Small intestine (tissue), 7 donors: ENCODE measurements around the gene DNAJB8. TPM values are rescaled to one million over a fixed set of nuclear protein-coding genes. Genes with fewer than 3 reads are reported as not detected.

Experiments used
- DNase-seq, 2 donors: peaks; one replicate each; pipeline versions ENCODE4 v3.0.0 to v3.0.0-alpha.2; 2013
- FAIRE-seq: peaks from 2 replicates; lab custom pipeline; 2012; peaks lifted over from hg19 to GRCh38; lab: Jason Lieb, UNC
- H3K27ac ChIP-seq, 3 donors: one replicate each; pipeline ENCODE4 v1.5.1; 2013; ENCODE audit warnings: low read length in 2 of 3, mild to moderate bottlenecking in 2 of 3, control low read depth in 1 of 3, inconsistent platforms in 1 of 3, low read depth in 1 of 3, moderate library complexity in 1 of 3
- H3K27me3 ChIP-seq, 3 donors: one replicate each; pipeline ENCODE4 v1.6.1; 2013; ENCODE audit warnings: low read length in 3 of 3, inconsistent platforms in 1 of 3; ENCODE audit not compliant: control insufficient read depth in 3 of 3, insufficient read depth in 3 of 3
- H3K36me3 ChIP-seq, 3 donors: one replicate each; pipeline ENCODE4 v1.6.1; 2013; ENCODE audit warnings: low read length in 3 of 3, inconsistent platforms in 1 of 3, low read depth in 1 of 3, mild to moderate bottlenecking in 1 of 3, moderate library complexity in 1 of 3; ENCODE audit not compliant: control insufficient read depth in 3 of 3, insufficient read depth in 2 of 3
- H3K4me1 ChIP-seq, 3 donors: one replicate each; pipeline ENCODE4 v1.6.1; 2013; ENCODE audit warnings: low read length in 2 of 3, inconsistent platforms in 1 of 3, low read depth in 1 of 3, mild to moderate bottlenecking in 1 of 3, moderate library complexity in 1 of 3; ENCODE audit not compliant: control insufficient read depth in 3 of 3, insufficient read depth in 2 of 3
- H3K4me3 ChIP-seq, 3 donors: one replicate each; pipeline ENCODE4 v1.5.1; 2013; ENCODE audit warnings: low read length in 3 of 3, control low read depth in 1 of 3, inconsistent platforms in 1 of 3, low read depth in 1 of 3, mild to moderate bottlenecking in 1 of 3, moderate library complexity in 1 of 3
- H3K9me3 ChIP-seq, 2 donors: one replicate each; pipeline ENCODE4 v1.6.1; 2013; ENCODE audit warnings: low read depth in 1 of 2, low read length in 1 of 2; ENCODE audit not compliant: control insufficient read depth in 2 of 2, insufficient read depth in 1 of 2
- whole genome bisulfite sequencing, 3 donors: extraction: QIAGEN DNeasy Blood & Tissue Kit; methylation state at CpG; one replicate each; pipeline ENCODE4 v1.1.7; 2013; 5-methylcytosine and 5-hydroxymethylcytosine counted together
- polyA plus RNA-seq, 4 donors: library from polyadenylated mRNA; stranded (reverse) in 3 of 4; unstranded in 1 of 4; fragments of 200-250 nt in 3 of 4; fragments of 120-200 nt in 1 of 4; gene quantifications; one replicate each; pipeline versions ENCODE4 v1.2.1 to v1.2.3, GENCODE V29; 2013
- donor health status: healthy with polysubstance abuse.
- donor health status: control.
- donor health status: control.
- donor health status: Bipolar disorder and iron deficiency.
- donor health status: healthy.

The DNAJB8 gene
- polyA plus RNA-seq, 4 donors: not detected

- Histone ChIP-seq H3K4me1 (peaks cover 0 to 11% (median 0%) of the 10 kb centered on the region in 3 donors), H3K4me3 (peak overlapping the region; percentile 9 to 50 (median 40)), H3K9me3 (no peaks in the 10 kb centered on the region), H3K27ac (no peak overlapping the region), H3K36me3 (no peaks in the 10 kb centered on the region), H3K27me3 (peaks cover 15 to 77% (median 44%) of the 10 kb centered on the region in 3 donors)
- DNase-seq: peak; percentile 47 to 86
- no peak for FAIRE-seq
- whole genome bisulfite sequencing, 3 donors: 4 to 6% (median 4%) methylated on average over 74 to 77 of the region's 77 CpGs
Measured at GRCh38 chr3:128497305-128498126, 30.8 kb upstream of the DNAJB8 start.

DNA sequence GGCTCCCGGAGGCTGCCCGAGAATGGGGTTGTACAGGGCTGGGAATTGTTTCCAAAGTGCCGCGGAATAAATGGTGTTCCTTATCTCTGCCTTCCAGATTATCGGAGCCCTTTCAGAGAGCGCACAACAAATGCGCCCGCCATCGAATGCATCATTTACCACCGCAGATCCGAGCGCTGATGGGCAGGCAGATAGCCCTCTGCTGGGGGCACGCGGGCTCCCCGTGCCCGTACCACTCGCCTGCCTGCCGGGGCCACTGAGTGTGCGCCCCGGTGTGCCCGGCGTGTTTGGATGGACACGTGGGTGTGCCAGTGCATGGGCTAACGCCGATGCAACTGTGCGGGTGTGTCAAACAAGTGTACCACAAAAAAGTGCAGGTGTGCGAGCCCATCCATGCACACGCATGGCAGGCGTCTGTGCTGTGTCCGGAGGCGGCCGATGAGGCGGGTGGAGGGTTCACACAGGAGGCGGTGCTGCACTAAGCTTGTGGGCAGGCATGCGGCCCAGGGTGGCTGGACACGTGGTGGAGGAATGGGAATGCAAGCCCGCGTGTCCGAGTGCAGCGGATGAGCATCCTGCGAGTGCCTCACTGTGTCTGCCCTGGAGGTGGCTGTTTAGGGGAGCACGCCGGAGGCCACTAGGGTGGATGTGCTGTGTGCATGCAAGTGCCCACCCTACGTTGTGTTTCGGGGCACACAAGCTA, 30.1 kb upstream of the DNAJB8 start:
- H3K27ac ChIP-seq: no peak overlapping the region
- peaks cover 0 to 11% (median 0%) of the 10 kb centered on the region in 3 donors for H3K4me1 ChIP-seq
- WGBS, 3 donors: 15 to 33% (median 25%) methylated on average over 45 of the region's 45 CpGs
- no peaks in the 10 kb centered on the region for H3K36me3 ChIP-seq
- no peak overlapping the region for H3K4me3 ChIP-seq
- DNase-seq (peak in 1 of 2 donors; percentile 32), FAIRE-seq (no peak)
- H3K27me3 ChIP-seq: peaks cover 15 to 84% (median 51%) of the 10 kb centered on the region in 3 donors
- no peaks in the 10 kb centered on the region for H3K9me3 ChIP-seq

DNA sequence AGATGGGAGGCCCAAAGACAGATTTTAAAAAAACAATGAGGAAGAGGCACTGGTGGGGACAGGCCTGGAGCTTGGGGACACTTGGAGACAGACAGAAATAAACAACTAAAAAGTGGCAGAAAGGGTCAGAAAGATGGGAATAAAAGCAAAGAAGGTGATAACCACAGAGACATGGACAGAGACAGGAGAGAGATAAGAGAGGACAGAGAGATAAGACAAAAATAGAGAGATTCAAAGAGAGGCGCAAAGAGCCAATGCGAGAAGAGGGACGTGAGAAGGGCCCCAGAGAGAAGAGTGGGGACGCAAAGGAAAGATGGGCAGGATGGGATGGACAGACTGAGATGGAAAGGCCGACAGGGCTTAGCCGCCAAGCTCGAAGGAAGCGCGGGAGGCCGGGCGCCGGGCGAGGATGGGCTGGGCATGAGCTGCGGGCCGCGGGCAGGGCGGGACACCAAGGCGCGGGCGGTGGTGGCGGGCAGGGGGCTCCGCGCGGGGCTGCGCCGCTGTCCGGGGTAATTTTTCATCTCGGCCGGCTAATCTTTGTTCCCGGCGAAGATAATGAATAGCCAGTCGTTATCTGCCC, 29.4 kb upstream of the DNAJB8 start:
- no peak overlapping the region for H3K4me3 ChIP-seq
- DNase-seq: no peak
- H3K27ac ChIP-seq: no peak overlapping the region
- 15 to 55% (median 49%) methylated on average over 32 of the region's 32 CpGs for WGBS, 3 donors
- H3K4me1 ChIP-seq: peaks cover 0 to 11% (median 0%) of the 10 kb centered on the region in 3 donors
- no peak for FAIRE-seq
- H3K9me3 ChIP-seq: no peaks in the 10 kb centered on the region
- H3K27me3 ChIP-seq: peaks cover 15 to 88% (median 58%) of the 10 kb centered on the region in 3 donors
- H3K36me3 ChIP-seq: no peaks in the 10 kb centered on the region

- H3K4me1 ChIP-seq: peaks cover 0 to 11% (median under 1%) of the 10 kb centered on the region in 3 donors
- H3K4me3 ChIP-seq: no peak overlapping the region
- 37 to 81% (median 70%) methylated on average over 9 of the region's 9 CpGs for WGBS, 3 donors
- no peaks in the 10 kb centered on the region for H3K9me3 ChIP-seq
- H3K27me3 ChIP-seq: peaks cover 15 to 94% (median 59%) of the 10 kb centered on the region in 3 donors
- no peaks in the 10 kb centered on the region for H3K36me3 ChIP-seq
- no peak overlapping the region for H3K27ac ChIP-seq
- DNase-seq (no peak), FAIRE-seq (no peak)
Measured at GRCh38 chr3:128495435-128495970, 28.8 kb upstream of the DNAJB8 start.

DNA sequence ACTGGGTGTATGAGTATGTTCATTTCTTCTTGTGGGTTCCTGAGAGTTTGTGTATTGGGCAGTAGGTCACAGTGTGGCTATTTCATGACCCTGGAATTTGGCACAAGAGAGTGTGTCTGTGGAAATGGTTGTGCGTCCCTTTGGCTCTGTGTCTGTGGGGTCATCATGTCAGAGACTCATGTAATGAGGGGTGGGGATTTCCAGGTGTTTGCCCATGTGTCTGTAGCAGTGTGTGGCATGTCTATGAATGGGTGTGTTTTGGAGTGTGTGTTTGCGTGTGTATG, 27.6 kb upstream of the DNAJB8 start:
- no peaks in the 10 kb centered on the region for H3K9me3 ChIP-seq
- 65 to 83% (median 74%) methylated on average over 2 of the region's 2 CpGs for WGBS, 3 donors
- DNase-seq: no peak
- H3K27me3 ChIP-seq: peaks cover 17 to 96% (median 64%) of the 10 kb centered on the region in 3 donors
- no peaks in the 10 kb centered on the region for H3K36me3 ChIP-seq
- peaks cover 0 to 20% (median 3%) of the 10 kb centered on the region in 3 donors for H3K4me1 ChIP-seq
- no peak overlapping the region for H3K27ac ChIP-seq
- H3K4me3 ChIP-seq: no peak overlapping the region
- no peak for FAIRE-seq

- 9 to 29% (median 15%) methylated on average over 13 of the region's 13 CpGs for WGBS, 3 donors
- Histone ChIP-seq H3K27ac (no peak overlapping the region), H3K9me3 (no peaks in the 10 kb centered on the region), H3K27me3 (peaks cover 19 to 96% (median 64%) of the 10 kb centered on the region in 3 donors), H3K4me1 (peaks cover 0 to 23% (median 6%) of the 10 kb centered on the region in 3 donors), H3K4me3 (no peak overlapping the region), H3K36me3 (no peaks in the 10 kb centered on the region)
- DNase-seq (no peak), FAIRE-seq (no peak)
Measured at GRCh38 chr3:128493570-128494366, 27.1 kb upstream of the DNAJB8 start.

DNA sequence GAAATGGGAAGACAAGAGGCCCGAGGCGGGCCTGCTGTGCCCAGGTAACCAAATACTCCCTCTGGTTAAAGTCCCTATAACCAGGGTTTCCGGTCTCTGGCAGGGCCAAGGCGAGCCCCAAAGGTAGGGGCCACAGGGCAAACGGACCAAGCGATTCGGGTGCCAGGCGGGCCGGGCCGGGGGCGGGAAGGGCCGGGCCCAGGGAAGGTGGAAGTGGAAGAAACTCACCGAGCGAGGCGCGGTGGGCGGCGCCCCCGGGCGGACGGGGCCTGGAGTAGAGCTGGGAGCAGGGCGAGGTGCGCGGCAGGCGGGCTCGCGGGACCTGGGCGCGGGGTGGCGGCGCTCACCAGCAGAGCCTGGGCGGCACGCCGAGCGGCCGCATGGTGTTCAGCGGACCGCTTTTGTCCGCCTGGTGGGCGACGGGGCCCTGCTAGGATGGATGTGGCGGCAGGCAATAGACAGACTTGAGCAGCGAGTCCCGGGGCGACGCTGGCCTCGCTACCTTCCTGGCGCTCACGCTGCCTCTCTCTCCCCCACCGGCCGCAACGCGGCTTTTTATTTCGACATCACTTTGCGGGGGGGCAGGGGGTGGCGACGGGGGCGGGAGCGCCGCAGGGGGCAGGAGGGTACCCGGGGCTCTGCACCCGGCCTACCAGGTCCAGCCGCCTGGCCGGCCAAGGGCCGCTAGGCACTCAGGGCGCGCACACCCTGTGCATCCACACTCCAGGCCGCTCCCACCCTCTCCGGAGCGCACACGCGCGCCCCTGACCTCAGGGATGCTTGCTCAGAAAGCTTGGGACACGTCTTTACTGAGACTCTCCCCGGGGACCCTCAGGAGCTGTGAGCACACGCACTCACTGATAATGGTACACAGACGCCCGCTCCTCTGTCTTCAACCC, 26.2 kb upstream of the DNAJB8 start, which contains the start of gene GATA2:
GATA2 (minus strand) TSS at position 531 of the 899 bp plus-strand sequence. CDS start 6,170 bp downstream, outside the sequence.
- no peaks in the 10 kb centered on the region for H3K9me3 ChIP-seq
- H3K27ac ChIP-seq: no peak within 1 kb of the TSS
- peaks cover 0 to 31% (median 7%) of the 10 kb centered on the region in 3 donors for H3K4me1 ChIP-seq
- peak within 1 kb of the TSS in 1 of 3 donors; percentile 23 for H3K4me3 ChIP-seq
- no peaks in the 10 kb centered on the region for H3K36me3 ChIP-seq
- FAIRE-seq (no peak), DNase-seq (peak in 1 of 2 donors; percentile 68)
- peaks cover 22 to 96% (median 72%) of the 10 kb centered on the region in 3 donors for H3K27me3 ChIP-seq
- WGBS, 3 donors: 2 to 11% (median 9%) methylated on average over 63 to 78 of the region's 78 CpGs
